Measurements from ENCODE around the gene ATP6V1F.

Gene ATP6V1F, protein sequence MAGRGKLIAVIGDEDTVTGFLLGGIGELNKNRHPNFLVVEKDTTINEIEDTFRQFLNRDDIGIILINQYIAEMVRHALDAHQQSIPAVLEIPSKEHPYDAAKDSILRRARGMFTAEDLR

GRCh38 chr7:128862571-128863432, at the start of gene ATP6V1F:
ATP6V1F (plus strand) TSS chr7:128862856; CDS start chr7:128862905, 49 bp downstream.
- peak within 1 kb of the TSS; percentile 94 for H3K27ac Mint-ChIP-seq
- H3K4me1 Mint-ChIP-seq (ENCODE audit: low read depth): peaks cover 53% of the 10 kb centered on the region
- peaks cover 38% of the 10 kb centered on the region for H3K36me3 Mint-ChIP-seq (ENCODE audit: low read depth)
- peaks cover 8% of the 10 kb centered on the region for H3K27me3 Mint-ChIP-seq
- H3K9me3 Mint-ChIP-seq: no peaks in the 10 kb centered on the region
- peak within 1 kb of the TSS; percentile 90 for H3K4me3 Mint-ChIP-seq
- intact Hi-C loops (cut with micrococcal nuclease): loop anchor here (10.0 kb wide), 1 partner anchor 68 kb away; the partner anchor contains the start of gene CCDC136

DNA sequence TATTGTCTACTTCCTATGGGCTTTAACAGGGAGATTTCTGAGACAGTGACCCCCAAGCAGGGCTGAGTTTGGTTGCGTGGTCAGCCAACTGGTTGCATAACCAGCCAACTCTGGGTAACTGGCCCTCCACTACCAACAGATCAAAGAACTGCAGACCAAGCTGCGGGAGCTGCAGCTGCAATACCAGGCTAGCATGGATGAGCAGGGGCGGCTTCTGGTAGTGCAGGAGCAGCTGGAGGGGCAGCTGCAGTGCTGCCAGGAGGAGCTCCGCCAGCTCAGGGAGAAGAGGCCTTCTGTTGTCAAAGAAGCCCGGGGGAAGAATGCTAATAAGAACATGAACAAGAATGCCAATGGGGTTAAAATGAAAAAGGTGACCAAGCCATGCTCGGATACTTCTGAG, 48.2 kb upstream of the ATP6V1F start:
- peaks cover 17% of the 10 kb centered on the region for H3K27me3 Mint-ChIP-seq
- H3K4me1 Mint-ChIP-seq (ENCODE audit: low read depth): peaks cover 26% of the 10 kb centered on the region
- H3K4me3 Mint-ChIP-seq: no peak overlapping the region
- peak overlapping the region; percentile 20 for H3K27ac Mint-ChIP-seq
- intact Hi-C loops (cut with micrococcal nuclease): no loop called here
- H3K9me3 Mint-ChIP-seq: peaks cover 10% of the 10 kb centered on the region
- no peaks in the 10 kb centered on the region for H3K36me3 Mint-ChIP-seq (ENCODE audit: low read depth)

DNA sequence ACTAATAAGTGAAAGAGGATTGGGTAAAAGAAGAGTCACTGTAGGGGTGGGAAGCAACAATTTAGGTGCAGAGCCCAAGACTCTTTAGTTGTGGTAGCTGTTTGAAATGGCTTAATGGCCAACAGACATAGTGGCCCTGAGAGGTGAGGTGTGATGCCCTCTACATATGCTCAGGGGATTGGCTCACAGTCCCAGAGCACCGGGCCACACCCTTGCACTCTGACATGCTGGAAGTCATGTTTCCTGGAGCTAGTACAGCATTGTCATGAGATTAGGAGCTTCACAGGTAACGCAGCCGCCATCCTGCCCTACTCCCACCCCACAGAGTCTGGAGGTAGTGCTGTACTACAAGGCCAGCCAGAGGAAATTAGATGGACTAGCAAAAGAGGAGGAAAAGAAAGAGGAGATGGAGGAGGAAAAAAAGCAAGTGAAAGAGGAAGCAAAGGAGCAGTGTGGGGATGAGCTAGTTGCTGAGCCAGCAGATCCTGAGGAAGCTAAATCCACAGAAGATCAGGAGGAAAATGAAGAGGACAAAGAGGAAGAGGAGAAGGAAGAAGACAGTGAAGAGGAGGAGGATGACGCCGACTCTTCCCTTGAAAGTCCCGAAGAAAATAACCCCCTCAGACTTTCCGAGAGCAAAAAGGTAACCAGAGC, 47.2 kb upstream of the ATP6V1F start:
- no peak overlapping the region for H3K4me3 Mint-ChIP-seq

GRCh38 chr7:128818694-128819093, 44.0 kb upstream of the ATP6V1F start:
- peaks cover 30% of the 10 kb centered on the region for H3K27me3 Mint-ChIP-seq
- no peak overlapping the region for H3K4me3 Mint-ChIP-seq
- no peaks in the 10 kb centered on the region for H3K36me3 Mint-ChIP-seq (ENCODE audit: low read depth)
- H3K4me1 Mint-ChIP-seq (ENCODE audit: low read depth): peaks cover 30% of the 10 kb centered on the region
- H3K27ac Mint-ChIP-seq: no peak overlapping the region
- H3K9me3 Mint-ChIP-seq: peaks cover 10% of the 10 kb centered on the region
- intact Hi-C loops (cut with micrococcal nuclease): no loop called here

More for the DNA sequence above, 47.2 kb upstream of the ATP6V1F start:
- Mint-ChIP-seq H3K36me3 (ENCODE audit: low read depth) (no peaks in the 10 kb centered on the region), H3K4me1 (ENCODE audit: low read depth) (peaks cover 30% of the 10 kb centered on the region), H3K27ac (peak overlapping the region; percentile 20), H3K27me3 (peaks cover 19% of the 10 kb centered on the region), H3K9me3 (peaks cover 10% of the 10 kb centered on the region)
- intact Hi-C loops (cut with micrococcal nuclease): no loop called here

DNA sequence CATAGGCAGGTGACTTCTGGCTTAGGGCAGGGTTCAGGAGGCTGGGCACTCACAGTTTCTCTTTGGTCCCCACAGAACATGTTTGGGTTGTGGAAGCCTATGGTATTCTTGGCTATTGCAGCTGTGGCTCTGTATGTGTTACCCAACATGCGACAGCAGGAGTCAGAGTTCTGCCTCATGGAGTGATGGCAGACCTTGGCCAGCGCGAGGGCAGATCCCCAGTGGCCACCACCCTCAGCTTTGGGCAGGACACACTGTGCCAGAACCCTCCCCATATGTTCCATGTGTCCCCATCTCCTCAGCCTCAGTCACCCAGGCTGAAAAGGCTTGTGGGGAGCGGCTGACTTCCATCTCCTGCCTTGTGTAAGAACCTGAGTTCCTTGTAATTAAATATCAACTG, 40.9 kb upstream of the ATP6V1F start:
- Mint-ChIP-seq H3K27ac (no peak overlapping the region), H3K36me3 (ENCODE audit: low read depth) (no peaks in the 10 kb centered on the region)

DNA sequence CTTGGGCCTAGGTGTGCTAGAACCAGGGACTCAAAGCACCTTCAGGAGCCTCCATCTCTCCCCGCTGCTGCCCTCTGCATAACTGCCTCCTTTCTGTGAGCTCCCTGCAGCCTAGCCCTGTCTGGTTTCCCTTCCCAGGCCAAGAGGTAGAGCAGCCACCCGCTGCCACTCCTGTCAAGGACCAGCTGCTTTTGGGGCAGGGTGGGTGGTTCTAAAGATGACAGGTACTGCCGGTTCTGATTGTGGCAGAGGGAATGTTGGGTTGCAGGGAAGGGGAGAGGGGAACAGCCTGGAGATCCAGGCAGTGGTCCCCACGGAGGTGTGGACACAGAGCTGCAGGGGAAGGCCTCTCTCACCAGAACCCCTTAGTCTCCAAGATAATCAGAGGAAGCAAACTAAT, 36.1 kb upstream of the ATP6V1F start:
- H3K36me3 Mint-ChIP-seq (ENCODE audit: low read depth): no peaks in the 10 kb centered on the region
- no peak overlapping the region for H3K4me3 Mint-ChIP-seq
- no peaks in the 10 kb centered on the region for H3K9me3 Mint-ChIP-seq
- H3K4me1 Mint-ChIP-seq (ENCODE audit: low read depth): peaks cover 20% of the 10 kb centered on the region
- H3K27ac Mint-ChIP-seq: no peak overlapping the region
- H3K27me3 Mint-ChIP-seq: peaks cover 59% of the 10 kb centered on the region
- intact Hi-C loops (cut with micrococcal nuclease): no loop called here

More for the DNA sequence above, 40.9 kb upstream of the ATP6V1F start:
- Mint-ChIP-seq H3K4me3 (no peak overlapping the region), H3K27me3 (peaks cover 41% of the 10 kb centered on the region), H3K4me1 (ENCODE audit: low read depth) (peaks cover 9% of the 10 kb centered on the region), H3K9me3 (no peaks in the 10 kb centered on the region)
- intact Hi-C loops (cut with micrococcal nuclease): no loop called here

DNA sequence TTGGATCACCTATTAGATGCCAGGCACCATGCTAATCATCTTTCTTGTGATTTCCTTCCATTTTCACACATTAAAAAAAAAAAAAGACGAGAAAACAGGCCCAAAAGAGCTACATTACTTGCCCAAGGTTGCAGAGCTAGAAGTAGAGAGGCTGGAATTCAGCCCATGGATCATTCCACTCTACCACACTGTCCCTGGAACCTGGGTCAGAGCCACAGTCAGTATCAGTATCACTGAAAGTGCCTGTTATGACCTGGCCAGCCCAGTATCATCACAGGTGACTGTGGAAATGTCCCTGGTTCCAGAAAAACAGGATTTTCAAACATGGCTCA, 35.8 kb upstream of the ATP6V1F start:
- peaks cover 63% of the 10 kb centered on the region for H3K27me3 Mint-ChIP-seq
- no peaks in the 10 kb centered on the region for H3K9me3 Mint-ChIP-seq
- H3K27ac Mint-ChIP-seq: no peak overlapping the region
- H3K4me3 Mint-ChIP-seq: no peak overlapping the region
- H3K36me3 Mint-ChIP-seq (ENCODE audit: low read depth): no peaks in the 10 kb centered on the region
- peaks cover 24% of the 10 kb centered on the region for H3K4me1 Mint-ChIP-seq (ENCODE audit: low read depth)
- intact Hi-C loops (cut with micrococcal nuclease): no loop called here

DNA sequence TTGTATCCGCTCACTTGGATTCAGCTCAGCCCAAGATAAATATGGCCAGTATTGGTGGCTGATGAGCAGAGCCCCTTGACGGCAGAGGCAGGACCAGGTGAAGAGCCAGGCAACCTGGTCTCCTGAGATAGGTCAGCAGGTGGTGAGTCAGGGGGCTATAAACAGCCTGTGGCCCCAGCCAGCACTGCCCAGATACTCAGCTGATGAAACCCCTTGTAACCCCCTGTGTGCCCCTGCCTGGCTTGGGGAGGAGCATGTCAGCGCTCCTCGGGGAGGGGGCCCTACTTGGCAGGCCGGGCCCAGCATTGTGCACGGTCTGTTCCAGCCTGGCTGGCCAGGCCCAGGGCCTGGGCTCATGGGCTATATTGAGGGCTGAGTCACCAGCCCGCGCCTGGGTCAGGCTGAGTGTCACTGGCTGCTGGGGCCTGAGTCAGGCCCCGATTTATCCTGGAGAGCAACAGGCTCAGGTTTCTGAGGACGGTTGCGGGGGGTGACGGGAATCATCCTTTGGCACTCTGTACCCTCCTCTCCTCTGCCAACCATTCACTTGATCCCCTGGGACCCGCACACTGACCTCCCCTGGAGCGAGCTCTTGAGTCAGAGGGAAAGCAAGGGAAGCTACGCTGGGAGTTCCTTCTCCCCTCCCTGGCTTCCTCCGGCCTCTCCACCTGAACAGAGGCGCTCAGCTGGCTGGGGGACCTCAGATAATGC, 35.3 kb upstream of the ATP6V1F start:
- Mint-ChIP-seq H3K4me3 (no peak overlapping the region), H3K36me3 (ENCODE audit: low read depth) (no peaks in the 10 kb centered on the region), H3K9me3 (no peaks in the 10 kb centered on the region), H3K27me3 (peaks cover 67% of the 10 kb centered on the region), H3K27ac (no peak overlapping the region), H3K4me1 (ENCODE audit: low read depth) (peaks cover 29% of the 10 kb centered on the region)
- intact Hi-C loops (cut with micrococcal nuclease): no loop called here

DNA sequence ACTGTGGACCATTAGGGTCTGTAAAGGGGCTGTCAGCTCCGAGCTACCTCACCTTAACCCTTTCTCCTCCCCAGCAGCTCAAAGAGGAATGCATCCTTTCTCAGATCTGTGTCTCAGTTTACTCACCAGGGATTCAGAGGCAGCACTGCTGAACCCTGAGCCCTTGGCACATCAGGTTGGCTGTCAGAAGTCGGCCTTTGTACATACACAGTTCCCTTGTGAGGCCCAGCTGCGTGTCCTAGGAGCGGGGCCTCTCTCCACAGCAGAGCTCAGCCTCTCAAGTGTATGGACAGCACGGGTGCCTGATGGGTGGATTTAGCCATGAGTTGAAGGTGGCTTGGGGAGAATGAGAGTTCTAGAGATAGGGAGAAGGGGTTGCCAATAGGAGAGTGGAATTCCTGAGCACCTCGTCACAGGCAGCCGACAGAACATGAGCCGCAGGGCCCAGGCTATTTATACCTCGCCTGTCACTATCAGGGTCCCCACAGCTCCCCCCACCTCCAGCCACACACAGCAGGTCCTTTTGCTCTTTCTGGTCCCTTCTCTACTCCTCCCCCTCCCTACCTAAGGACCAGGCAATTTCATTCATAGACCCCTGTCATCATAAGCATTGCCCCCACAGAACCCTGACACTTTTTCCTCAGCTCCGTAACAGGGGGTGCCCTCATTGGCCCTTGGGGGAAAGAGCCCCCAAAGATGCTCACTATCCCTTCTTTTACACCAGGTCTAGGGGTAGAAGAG, 34.5 kb upstream of the ATP6V1F start:
- Mint-ChIP-seq H3K4me3 (no peak overlapping the region), H3K27ac (no peak overlapping the region), H3K27me3 (peaks cover 72% of the 10 kb centered on the region), H3K36me3 (ENCODE audit: low read depth) (no peaks in the 10 kb centered on the region), H3K4me1 (ENCODE audit: low read depth) (peaks cover 36% of the 10 kb centered on the region), H3K9me3 (no peaks in the 10 kb centered on the region)
- intact Hi-C loops (cut with micrococcal nuclease): no loop called here

GRCh38 chr7:128829391-128830166, 33.1 kb upstream of the ATP6V1F start:
- peaks cover 42% of the 10 kb centered on the region for H3K4me1 Mint-ChIP-seq (ENCODE audit: low read depth)
- H3K36me3 Mint-ChIP-seq (ENCODE audit: low read depth): no peaks in the 10 kb centered on the region
- intact Hi-C loops (cut with micrococcal nuclease): no loop called here
- no peak overlapping the region for H3K4me3 Mint-ChIP-seq
- H3K27ac Mint-ChIP-seq: no peak overlapping the region
- no peaks in the 10 kb centered on the region for H3K9me3 Mint-ChIP-seq
- peaks cover 80% of the 10 kb centered on the region for H3K27me3 Mint-ChIP-seq

DNA sequence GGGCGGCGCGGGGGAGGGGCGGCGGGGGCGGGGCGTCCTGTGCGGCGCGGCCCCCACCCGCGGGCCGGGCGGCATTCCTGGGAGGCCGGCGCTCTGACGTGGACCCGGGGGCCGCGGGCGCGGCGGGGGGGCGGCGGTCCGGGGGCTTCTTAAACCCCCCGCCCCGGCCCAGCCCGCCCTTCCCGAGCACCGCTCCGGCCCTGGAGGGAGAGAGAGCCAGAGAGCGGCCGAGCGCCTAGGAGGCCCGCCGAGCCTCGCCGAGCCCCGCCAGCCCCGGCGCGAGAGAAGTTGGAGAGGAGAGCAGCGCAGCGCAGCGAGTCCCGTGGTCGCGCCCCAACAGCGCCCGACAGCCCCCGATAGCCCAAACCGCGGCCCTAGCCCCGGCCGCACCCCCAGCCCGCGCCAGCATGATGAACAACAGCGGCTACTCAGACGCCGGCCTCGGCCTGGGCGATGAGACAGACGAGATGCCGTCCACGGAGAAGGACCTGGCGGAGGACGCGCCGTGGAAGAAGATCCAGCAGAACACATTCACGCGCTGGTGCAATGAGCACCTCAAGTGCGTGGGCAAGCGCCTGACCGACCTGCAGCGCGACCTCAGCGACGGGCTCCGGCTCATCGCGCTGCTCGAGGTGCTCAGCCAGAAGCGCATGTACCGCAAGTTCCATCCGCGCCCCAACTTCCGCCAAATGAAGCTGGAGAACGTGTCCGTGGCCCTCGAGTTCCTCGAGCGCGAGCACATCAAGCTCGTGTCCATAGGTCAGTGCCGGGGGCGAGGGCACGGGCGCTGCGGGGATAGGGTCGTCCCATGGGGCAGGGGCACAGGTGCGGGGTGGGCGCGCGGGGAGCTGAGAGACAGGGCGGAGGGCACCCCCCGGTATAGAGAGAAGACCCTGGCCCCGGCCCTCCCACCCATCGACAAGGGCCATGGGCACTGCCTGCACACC, 32.2 kb upstream of the ATP6V1F start, which contains the start of gene FLNC:
FLNC (plus strand) TSS at position 176 of the 947 bp plus-strand sequence; CDS start at position 408, 232 bp downstream.
- Mint-ChIP-seq H3K27ac (no peak within 1 kb of the TSS), H3K4me3 (peak within 1 kb of the TSS; percentile 64), H3K9me3 (no peaks in the 10 kb centered on the region), H3K4me1 (ENCODE audit: low read depth) (peaks cover 42% of the 10 kb centered on the region), H3K36me3 (ENCODE audit: low read depth) (no peaks in the 10 kb centered on the region), H3K27me3 (peaks cover 89% of the 10 kb centered on the region)
- intact Hi-C loops (cut with micrococcal nuclease): no loop called here

Measured in dendritic cell treated with granulocyte-macrophage colony-stimulating factor and Interleukin-4, amounts not matched to agents 40 ng/mL and 50 ng/mL, for 4 days (primary cell).